Peyer's patch (tissue), 4 donors: ENCODE measurements around the gene MAP2. TPM values are rescaled to one million over a fixed set of nuclear protein-coding genes. Genes with fewer than 3 reads are reported as not detected.
"Not testable (repeated sequence)": the region's sequence is repeated elsewhere in the genome, so short reads cannot be mapped to it uniquely, and the experiment has no call there.

Experiments
- DNase-seq, 3 donors: peaks; one replicate each; pipeline ENCODE4 v3.0.0-alpha.2; 2017 to 2019
- H3K27ac ChIP-seq, 4 donors: fragments of 200-600 bp; sonication (generic); one replicate each; pipeline ENCODE4 v1.5.1; 2016 to 2019
- H3K27me3 ChIP-seq, 2 donors: fragments of 200-600 bp; sonication (generic); one replicate each; pipeline ENCODE4 v1.5.1; 2019
- H3K36me3 ChIP-seq, 3 donors: fragments of 200-600 bp; sonication (generic); one replicate each; pipeline ENCODE4 v1.5.1; 2016 to 2019
- H3K4me1 ChIP-seq, 4 donors: fragments of 200-600 bp; sonication (generic); one replicate each; pipeline ENCODE4 v1.5.1; 2016 to 2019
- H3K4me3 ChIP-seq, 4 donors: fragments of 200-600 bp; sonication (generic); 1 replicate in 3 of 4; 2 replicates in 1 of 4; pipeline ENCODE4 v1.5.1; 2016 to 2019; ENCODE audit warnings: mild to moderate bottlenecking in 1 of 4
- H3K9me3 ChIP-seq, 4 donors: fragments of 200-600 bp; sonication (generic); one replicate each; pipeline ENCODE4 v1.5.1; 2016 to 2019; ENCODE audit warnings: mild to moderate bottlenecking in 1 of 4
- CTCF ChIP-seq, 6 experiments: fragments of 450-650 bp in 4 of 6; fragments of 200-600 bp in 2 of 6; sonication (generic) in 1 of 6; IDR thresholded peaks; one replicate each; pipeline ENCODE4 v1.5.1; 2017 to 2019; ENCODE audit warnings: antibody characterized with exemption in 6 of 6, mild to moderate bottlenecking in 3 of 6, moderate library complexity in 1 of 6
- POLR2A ChIP-seq, 2 donors: fragments of 450-650 bp; IDR thresholded peaks; one replicate each; pipeline ENCODE4 v1.5.1; 2017; ENCODE audit warnings: antibody characterized with exemption in 2 of 2, mild to moderate bottlenecking in 2 of 2, moderate library complexity in 2 of 2
- total RNA-seq, 4 donors: library from RNA; depleted of rRNA; stranded (reverse); fragments of >200 nt; gene quantifications; one replicate each; pipeline ENCODE4 v1.1.0, GENCODE V29; 2016

The MAP2 gene
- total RNA-seq, 4 donors from 2014 or later, result 0.70 to 19.8 (median 4.1) TPM

GRCh38 chr2:209474960-209475359, 51.1 kb downstream of the MAP2 start:
- TF ChIP-seq POLR2A (IDR thresholded peaks at IDR 0.05), result no peak
- TF ChIP-seq CTCF (IDR thresholded peaks at IDR 0.05), result no peak
- H3K27me3 ChIP-seq, result no peaks in the 10 kb centered on the region
- no peaks in the 10 kb centered on the region for H3K9me3 ChIP-seq
- no peak overlapping the region for H3K27ac ChIP-seq
- H3K4me1 ChIP-seq, result no peaks in the 10 kb centered on the region
- DNase-seq, result no peak
- H3K36me3 ChIP-seq, result no peaks in the 10 kb centered on the region
- H3K4me3 ChIP-seq, result no peak overlapping the region

GRCh38 chr2:209476367-209477208, 52.7 kb downstream of the MAP2 start:
- Histone ChIP-seq H3K27ac (no peak overlapping the region), H3K27me3 (no peaks in the 10 kb centered on the region), H3K36me3 (no peaks in the 10 kb centered on the region), H3K4me3 (no peak overlapping the region), H3K4me1 (no peaks in the 10 kb centered on the region), H3K9me3 (no peaks in the 10 kb centered on the region)
- DNase-seq, result no peak
- TF ChIP-seq POLR2A (IDR thresholded peaks at IDR 0.05), result no peak
- TF ChIP-seq CTCF (IDR thresholded peaks at IDR 0.05), result no peak

- H3K36me3 ChIP-seq, H3K27me3 ChIP-seq, H3K27ac ChIP-seq, DNase-seq, H3K9me3 ChIP-seq, H3K4me3 ChIP-seq, H3K4me1 ChIP-seq: not testable (repeated sequence)
Observed at GRCh38 chr2:209492296-209492695, 68.4 kb downstream of the MAP2 start.

GRCh38 chr2:209495068-209495620, 71.3 kb downstream of the MAP2 start:
- not testable (repeated sequence) for H3K4me3 ChIP-seq, H3K9me3 ChIP-seq, H3K4me1 ChIP-seq, H3K36me3 ChIP-seq, DNase-seq, H3K27me3 ChIP-seq
- peak overlapping the region in 1 of 4 donors; percentile 30 for H3K27ac ChIP-seq

- Histone ChIP-seq H3K4me1 (no peaks in the 10 kb centered on the region), H3K4me3 (no peak overlapping the region), H3K36me3 (no peaks in the 10 kb centered on the region), H3K9me3 (no peaks in the 10 kb centered on the region), H3K27ac (peak overlapping the region in 1 of 4 donors; percentile 3), H3K27me3 (no peaks in the 10 kb centered on the region)
- no peak for DNase-seq
- TF ChIP-seq CTCF (IDR thresholded peaks at IDR 0.05) (no peak), POLR2A (IDR thresholded peaks at IDR 0.05) (no peak)
Observed at GRCh38 chr2:209495855-209496585, 72.2 kb downstream of the MAP2 start.

- Histone ChIP-seq H3K4me3 (no peak overlapping the region), H3K9me3 (no peaks in the 10 kb centered on the region), H3K27me3 (no peaks in the 10 kb centered on the region), H3K4me1 (no peaks in the 10 kb centered on the region), H3K36me3 (no peaks in the 10 kb centered on the region), H3K27ac (peak overlapping the region in 1 of 4 donors; percentile 3)
- no peak for DNase-seq
- TF ChIP-seq CTCF (IDR thresholded peaks at IDR 0.05) (no peak), POLR2A (IDR thresholded peaks at IDR 0.05) (no peak)
Observed at GRCh38 chr2:209496586-209496982, 72.7 kb downstream of the MAP2 start.
